ENCODE measurements around the gene GASK1A. TPM values are rescaled to one million over a fixed set of nuclear protein-coding genes. Genes with fewer than 3 reads are reported as not detected.

GASK1A gene
- total RNA-seq, 1 donor from 2014 or later: 0.75 TPM

GRCh38 chr3:43023746-43024145 is 44.6 kb downstream of the GASK1A start:
- DNase-seq (no peak), ATAC-seq (ENCODE audit: poor library complexity) (no peak)
- intact Hi-C loops (cut with DNase I): no loop called here

DNA sequence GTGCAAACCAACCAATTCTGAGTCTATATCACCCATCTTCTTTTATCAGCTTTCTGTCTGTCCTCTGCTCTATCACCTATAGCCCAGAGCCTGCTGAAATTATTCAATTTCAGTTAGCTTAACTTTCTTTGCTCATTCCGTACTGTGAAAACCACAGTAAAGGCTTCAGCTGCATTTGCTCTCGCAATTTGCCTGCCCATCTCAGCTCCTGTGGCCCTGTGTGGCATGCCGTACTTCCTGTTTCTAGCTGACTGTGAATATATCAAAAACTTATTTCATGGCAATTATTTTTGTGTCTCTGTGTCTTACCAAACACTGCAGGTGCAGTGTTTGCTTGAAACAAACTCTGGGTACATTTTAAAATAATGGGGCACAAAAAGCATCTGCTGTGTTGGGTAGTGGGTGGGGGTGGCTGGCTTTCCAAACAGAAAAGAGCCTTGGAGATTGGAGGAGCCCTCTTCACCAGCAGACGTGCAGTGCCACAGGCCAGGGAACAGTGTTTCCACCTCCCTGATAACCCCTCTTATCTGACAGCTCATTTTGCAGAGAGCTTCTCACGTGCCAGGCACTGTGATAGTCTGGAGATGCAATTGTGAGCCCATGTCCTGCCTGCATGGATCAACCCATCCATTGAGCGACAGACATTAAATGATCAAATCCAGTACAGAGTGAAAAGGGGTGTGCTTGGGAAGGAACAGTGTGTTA is 45.2 kb downstream of the GASK1A start:
- ATAC-seq (ENCODE audit: poor library complexity): no peak
- intact Hi-C loops (cut with DNase I): no loop called here
- no peak for DNase-seq

GRCh38 chr3:43025423-43025822 is 46.3 kb downstream of the GASK1A start:
- intact Hi-C loops (cut with DNase I): no loop called here
- ATAC-seq (ENCODE audit: poor library complexity) (no peak), DNase-seq (no peak)

GRCh38 chr3:43028001-43028400 is 48.9 kb downstream of the GASK1A start:
- DNase-seq (no peak), ATAC-seq (ENCODE audit: poor library complexity) (no peak)
- intact Hi-C loops (cut with DNase I): no loop called here

- no peak for ATAC-seq (ENCODE audit: poor library complexity)
- intact Hi-C loops (cut with DNase I): no loop called here
- DNase-seq: no peak
These were observed 49.8 kb downstream of the GASK1A start for GRCh38 chr3:43028678-43029490.

GRCh38 chr3:43030162-43030935 is 51.2 kb downstream of the GASK1A start:
- DNase-seq (no peak), ATAC-seq (ENCODE audit: poor library complexity) (no peak)
- intact Hi-C loops (cut with DNase I): no loop called here

- ATAC-seq (ENCODE audit: poor library complexity) (peak; percentile 91), DNase-seq (peak; percentile 74)
- intact Hi-C loops (cut with DNase I): no loop called here
These were observed 52.4 kb downstream of the GASK1A start for GRCh38 chr3:43031485-43031884.

- no peak for DNase-seq
- intact Hi-C loops (cut with DNase I): no loop called here
- ATAC-seq (ENCODE audit: poor library complexity): peak; percentile 73
These were observed 52.9 kb downstream of the GASK1A start for GRCh38 chr3:43031889-43032545.

- intact Hi-C loops (cut with DNase I): no loop called here
- no peak for DNase-seq
- ATAC-seq (ENCODE audit: poor library complexity): no peak
These were observed 53.8 kb downstream of the GASK1A start for GRCh38 chr3:43032646-43033628.

- no peak for ATAC-seq (ENCODE audit: poor library complexity)
- intact Hi-C loops (cut with DNase I): no loop called here
- DNase-seq: no peak
These were observed 55.1 kb downstream of the GASK1A start for GRCh38 chr3:43034200-43034599.

GRCh38 chr3:43034911-43035310 is 55.8 kb downstream of the GASK1A start:
- DNase-seq: no peak
- no peak for ATAC-seq (ENCODE audit: poor library complexity)
- intact Hi-C loops (cut with DNase I): no loop called here

GRCh38 chr3:43035801-43036365 is 56.8 kb downstream of the GASK1A start:
- intact Hi-C loops (cut with DNase I): no loop called here
- ATAC-seq (ENCODE audit: poor library complexity) (no peak), DNase-seq (no peak)

GRCh38 chr3:43036621-43037423 is 57.7 kb downstream of the GASK1A start:
- DNase-seq (no peak), ATAC-seq (ENCODE audit: poor library complexity) (no peak)
- intact Hi-C loops (cut with DNase I): no loop called here

- ATAC-seq (ENCODE audit: poor library complexity) (no peak), DNase-seq (no peak)
- intact Hi-C loops (cut with DNase I): no loop called here
These were observed 58.9 kb downstream of the GASK1A start for GRCh38 chr3:43038010-43038409.

DNA sequence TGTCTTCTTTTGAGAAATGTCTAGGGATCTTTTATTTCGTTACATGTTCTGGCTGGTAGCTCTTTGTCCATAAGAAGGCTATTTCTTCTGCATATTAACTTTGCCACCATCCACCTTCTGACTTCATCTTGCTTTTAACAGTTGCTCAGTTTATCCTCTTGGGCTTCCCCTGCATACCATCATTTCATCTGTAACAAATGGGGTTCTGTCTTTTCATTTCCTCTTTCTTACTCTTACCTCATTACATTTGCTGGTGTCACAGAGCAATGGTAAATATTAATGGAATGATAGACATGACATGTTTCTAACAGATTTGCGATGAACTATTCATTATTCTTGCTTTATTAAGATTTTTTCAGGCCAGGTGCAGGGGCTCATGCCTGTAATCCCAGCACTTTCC is 62.4 kb downstream of the GASK1A start:
- ATAC-seq (ENCODE audit: poor library complexity) (no peak), DNase-seq (no peak)
- intact Hi-C loops (cut with DNase I): no loop called here

- DNase-seq (no peak), ATAC-seq (ENCODE audit: poor library complexity) (peak; percentile 58)
- intact Hi-C loops (cut with DNase I): no loop called here
These were observed 64.1 kb downstream of the GASK1A start for GRCh38 chr3:43043071-43043766.

Measured in Right ventricle myocardium superior (tissue), 1 donor.